GM19238 (cell line): ENCODE results near the gene ST14.
"Not testable (repeated sequence)": the region's sequence is repeated elsewhere in the genome, so short reads cannot be mapped to it uniquely, and the experiment has no call there.

ENCODE experiments used
- DNase-seq: peaks from one replicate; pipeline ENCODE4 v3.0.0; 2011; ENCODE audit warnings: low spot score; ENCODE audit not compliant: insufficient read length

ST14 gene

DNA sequence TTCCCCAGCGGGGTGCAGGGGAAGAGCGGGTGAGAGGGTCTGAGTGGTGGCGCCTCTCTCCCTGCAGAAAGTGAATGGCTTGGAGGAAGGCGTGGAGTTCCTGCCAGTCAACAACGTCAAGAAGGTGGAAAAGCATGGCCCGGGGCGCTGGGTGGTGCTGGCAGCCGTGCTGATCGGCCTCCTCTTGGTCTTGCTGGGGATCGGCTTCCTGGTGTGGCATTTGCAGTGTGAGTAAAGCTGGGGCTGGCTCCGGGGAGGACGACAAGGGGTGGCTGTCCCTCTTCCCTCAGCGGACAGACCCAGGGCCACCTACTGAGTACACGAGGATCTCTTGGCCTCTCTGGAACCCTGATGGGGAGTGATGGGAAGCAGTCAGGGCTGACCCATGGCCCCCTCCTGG lies 28.5 kb downstream of the ST14 start:
- no peak for DNase-seq

DNA sequence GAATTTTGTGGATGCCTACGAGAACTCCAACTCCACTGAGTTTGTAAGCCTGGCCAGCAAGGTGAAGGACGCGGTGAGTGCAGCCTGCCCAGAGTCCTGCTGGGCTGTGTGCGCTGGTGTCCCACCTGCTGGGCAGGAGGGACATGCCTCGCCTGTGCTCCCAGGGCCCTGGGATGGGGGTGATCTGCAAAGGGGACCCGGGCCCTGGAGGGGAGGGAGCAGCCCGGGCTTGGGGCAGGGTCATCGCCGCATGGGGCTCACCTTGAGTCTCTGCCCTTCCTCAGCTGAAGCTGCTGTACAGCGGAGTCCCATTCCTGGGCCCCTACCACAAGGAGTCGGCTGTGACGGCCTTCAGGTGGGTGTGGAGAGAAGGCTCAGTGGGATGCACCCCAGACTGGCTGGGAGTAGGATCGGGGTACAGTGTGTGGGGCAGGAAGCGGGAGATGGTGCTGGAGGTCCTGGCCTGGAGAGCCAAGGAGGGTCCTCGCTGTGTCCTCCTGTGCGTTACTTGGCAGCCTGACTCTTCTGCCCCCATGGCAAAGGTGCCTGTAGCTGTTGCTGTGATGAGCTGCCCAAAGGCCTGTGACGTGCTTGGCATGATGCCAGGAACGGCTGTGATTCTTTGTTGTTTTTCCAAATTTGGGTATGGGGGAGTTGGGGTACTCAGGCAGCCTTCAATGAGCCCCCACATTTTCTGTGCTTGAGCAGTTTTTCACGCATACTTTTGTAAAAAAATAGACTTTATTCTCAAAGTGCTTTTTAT lies 29.2 kb downstream of the ST14 start:
- no peak for DNase-seq

DNA sequence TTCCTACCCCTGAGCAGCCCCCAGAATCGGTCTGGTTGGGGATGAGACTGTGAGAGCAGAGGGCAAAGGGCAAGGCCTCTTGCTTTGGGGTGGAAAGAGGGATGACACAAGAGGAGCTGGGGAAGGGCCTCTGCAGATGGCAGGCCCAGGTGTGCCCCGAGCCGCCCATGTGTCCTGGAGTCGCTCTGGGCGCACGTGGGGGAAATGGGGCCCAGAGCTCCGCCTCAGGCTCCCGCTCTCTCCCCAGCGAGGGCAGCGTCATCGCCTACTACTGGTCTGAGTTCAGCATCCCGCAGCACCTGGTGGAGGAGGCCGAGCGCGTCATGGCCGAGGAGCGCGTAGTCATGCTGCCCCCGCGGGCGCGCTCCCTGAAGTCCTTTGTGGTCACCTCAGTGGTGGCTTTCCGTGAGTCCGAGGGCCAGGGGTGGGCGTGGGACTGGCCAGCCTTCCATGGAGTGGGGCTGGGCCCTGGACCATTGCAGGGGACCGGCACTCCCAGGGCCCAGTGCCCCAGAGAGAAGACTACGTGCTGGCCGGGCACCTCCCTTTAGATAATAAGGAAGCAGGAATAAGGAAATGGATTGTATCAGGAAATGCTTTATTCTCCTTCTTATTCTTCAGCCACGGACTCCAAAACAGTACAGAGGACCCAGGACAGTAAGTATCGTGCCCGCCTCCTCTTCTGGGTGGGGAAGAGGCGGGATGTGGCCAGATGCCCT lies 30.1 kb downstream of the ST14 start:
- DNase-seq: no peak

DNA sequence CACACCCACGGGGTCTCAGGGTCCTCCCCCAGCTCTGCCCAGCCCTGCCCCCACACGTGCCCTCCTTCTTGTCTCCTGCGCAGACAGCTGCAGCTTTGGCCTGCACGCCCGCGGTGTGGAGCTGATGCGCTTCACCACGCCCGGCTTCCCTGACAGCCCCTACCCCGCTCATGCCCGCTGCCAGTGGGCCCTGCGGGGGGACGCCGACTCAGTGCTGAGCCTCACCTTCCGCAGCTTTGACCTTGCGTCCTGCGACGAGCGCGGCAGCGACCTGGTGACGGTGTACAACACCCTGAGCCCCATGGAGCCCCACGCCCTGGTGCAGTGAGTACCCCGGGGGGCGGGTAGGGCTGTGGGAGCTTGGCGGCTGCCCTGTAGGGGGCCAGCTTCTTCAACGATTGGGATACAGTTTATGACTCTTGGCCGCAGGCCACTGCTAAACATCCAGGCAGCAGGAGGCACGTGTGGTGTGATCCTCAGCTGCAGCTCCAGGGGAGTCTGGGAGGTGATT lies 30.8 kb downstream of the ST14 start:
- DNase-seq: no peak

DNA sequence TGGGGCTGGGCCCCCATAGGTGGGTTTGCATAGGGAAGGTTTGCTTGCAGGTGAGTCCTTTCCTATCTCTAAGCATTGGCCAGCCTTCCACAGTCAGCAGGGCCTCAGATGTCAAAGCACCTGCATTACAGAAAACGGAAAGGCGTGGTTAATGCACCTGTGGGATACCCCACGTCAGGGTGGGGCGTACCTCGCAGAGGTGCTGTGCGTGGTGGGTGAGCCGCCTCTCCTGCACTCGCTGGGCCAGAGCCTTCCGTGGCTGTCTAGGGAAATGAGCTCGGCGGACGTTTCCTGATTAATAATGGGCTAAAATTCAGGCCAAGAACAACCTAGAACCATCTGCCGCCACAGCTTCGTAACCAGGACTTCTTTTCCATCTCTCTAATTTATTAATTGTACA lies 32.3 kb downstream of the ST14 start:
- no peak for DNase-seq

DNA sequence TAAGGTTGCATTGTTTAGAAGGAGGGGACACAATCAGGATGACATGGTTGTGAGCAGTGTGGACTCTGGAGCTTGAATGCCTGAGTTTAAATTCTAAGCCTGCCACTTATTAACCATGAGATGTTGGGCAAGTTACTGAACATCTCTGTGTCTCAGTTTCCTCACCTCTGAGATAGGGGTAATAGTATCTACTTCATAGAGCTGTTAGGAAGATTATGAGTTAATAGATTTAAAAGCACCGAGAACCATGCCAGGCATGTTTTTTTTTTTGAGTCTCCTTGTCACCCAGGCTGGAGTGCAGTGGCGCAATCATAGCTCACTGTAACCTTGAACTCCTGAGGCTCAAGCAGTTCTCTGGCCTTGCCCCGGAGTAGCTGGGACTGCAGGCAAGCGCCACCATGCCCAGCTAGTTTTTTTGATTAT lies 33.3 kb downstream of the ST14 start:
- no peak for DNase-seq

DNA sequence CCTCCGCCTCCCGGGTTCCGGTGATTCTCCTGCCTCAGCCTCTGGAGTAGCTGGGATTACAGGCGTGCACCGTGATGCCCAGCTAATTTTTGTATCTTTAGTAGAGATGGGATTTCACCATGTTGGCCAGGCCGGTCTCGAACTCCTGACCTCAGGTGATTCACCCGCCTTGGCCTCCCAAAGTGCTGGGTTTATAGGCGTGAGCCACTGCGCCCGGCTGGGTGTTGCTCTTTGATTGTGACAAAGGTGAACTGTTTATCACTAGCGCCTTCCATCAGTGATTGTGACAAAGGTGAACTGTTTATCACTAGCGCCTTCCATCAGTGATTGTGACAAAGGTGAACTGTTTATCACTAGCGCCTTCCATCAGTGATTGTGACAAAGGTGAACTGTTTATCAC lies 34.0 kb downstream of the ST14 start:
- not testable (repeated sequence) for DNase-seq

DNA sequence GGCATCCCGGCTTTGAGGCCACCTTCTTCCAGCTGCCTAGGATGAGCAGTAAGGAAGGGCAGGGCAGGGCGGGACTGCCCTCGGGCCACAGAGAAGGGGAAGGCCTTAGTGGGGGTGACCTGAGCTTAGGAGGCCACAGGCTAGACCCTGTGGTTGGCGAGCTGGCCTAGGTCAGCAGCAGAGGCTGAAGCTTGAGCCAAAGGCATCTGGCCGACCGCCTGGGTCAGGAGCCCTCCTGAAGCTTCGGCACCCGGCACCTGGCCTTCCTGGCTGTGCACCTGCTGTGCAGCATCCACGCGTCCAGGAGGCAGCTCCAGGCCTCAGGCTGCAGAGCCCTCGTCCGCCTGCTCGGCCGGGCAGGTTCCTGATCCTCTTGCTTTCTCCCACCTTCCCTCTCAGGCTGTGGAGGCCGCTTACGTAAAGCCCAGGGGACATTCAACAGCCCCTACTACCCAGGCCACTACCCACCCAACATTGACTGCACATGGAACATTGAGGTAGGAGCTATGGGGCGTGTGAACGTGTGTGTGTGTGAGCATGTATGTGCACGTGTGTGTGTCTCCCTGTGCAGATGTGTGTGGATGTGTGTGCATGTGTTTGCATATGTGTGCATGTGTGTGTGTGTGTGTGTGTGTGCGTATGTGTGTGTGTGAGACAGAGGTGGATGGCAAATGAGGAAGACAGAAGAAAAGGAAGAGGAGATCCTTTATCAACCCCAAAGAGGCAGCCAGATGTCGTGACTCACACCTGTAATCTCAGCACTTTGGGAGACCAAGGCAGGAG lies 34.9 kb downstream of the ST14 start:
- DNase-seq: no peak

DNA sequence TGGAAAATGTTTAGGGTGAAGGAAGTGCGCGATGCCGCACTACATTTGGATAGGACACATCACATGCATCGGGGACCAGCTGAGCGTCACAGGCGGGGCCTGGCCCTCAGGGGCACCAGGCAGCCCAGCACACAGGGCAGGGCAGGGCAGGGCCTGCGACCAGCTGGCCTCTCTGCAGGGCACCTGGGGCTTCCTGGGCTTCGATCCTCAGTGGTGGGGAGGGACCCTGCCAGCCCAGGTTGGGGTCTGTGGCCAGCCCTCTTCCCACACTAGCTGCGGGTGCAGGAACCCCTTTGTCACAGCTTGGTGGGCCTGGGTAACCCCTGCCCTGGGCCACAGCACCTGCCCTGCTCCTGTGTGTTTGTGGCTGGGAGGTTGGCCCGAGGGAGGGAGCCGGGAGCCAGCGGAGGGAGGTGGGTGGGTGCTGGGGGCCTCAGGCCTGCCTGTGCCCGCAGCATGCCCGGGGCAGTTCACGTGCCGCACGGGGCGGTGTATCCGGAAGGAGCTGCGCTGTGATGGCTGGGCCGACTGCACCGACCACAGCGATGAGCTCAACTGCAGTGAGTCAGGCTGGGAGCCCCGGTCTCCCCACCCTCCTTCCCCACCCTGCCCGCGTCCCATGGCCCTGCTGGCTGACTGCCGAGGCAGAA lies 37.9 kb downstream of the ST14 start:
- DNase-seq: no peak

DNA sequence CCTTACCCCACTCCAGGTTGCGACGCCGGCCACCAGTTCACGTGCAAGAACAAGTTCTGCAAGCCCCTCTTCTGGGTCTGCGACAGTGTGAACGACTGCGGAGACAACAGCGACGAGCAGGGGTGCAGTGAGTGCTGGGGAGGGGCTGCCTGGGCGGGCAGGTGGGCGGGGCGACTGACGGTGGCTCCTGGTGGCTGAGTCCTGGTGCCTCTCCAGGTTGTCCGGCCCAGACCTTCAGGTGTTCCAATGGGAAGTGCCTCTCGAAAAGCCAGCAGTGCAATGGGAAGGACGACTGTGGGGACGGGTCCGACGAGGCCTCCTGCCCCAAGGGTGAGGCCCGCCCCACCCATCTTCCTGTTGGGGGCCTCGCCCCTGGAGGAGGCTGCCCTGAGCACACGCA lies 38.7 kb downstream of the ST14 start:
- no peak for DNase-seq

DNA sequence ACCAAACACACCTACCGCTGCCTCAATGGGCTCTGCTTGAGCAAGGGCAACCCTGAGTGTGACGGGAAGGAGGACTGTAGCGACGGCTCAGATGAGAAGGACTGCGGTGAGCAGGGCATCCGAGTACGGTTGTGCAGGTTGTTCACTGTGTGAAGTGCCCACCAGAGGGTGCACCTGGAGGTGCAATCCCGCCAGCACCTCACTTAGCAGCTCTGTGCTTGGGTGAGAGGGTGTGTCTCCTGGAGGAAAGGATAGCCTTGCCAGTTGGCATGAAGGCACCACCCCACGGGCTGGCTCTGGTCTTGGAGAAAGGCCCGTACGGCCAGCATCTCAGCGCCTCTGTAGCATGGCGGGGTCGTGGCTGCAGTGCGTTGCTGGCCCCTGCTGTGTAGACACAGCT lies 39.4 kb downstream of the ST14 start:
- no peak for DNase-seq

DNA sequence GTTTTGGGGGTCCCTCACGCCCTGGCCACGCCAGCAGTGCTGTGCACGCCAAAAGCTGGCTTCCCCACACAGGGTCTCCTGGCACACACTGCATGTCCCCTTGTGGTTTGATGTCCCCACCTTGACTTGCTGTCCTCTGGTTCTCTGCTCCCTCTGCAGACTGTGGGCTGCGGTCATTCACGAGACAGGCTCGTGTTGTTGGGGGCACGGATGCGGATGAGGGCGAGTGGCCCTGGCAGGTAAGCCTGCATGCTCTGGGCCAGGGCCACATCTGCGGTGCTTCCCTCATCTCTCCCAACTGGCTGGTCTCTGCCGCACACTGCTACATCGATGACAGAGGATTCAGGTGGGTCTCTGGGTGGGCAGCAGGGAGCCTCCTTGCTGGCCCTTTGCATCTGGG lies 40.2 kb downstream of the ST14 start:
- DNase-seq: no peak

DNA sequence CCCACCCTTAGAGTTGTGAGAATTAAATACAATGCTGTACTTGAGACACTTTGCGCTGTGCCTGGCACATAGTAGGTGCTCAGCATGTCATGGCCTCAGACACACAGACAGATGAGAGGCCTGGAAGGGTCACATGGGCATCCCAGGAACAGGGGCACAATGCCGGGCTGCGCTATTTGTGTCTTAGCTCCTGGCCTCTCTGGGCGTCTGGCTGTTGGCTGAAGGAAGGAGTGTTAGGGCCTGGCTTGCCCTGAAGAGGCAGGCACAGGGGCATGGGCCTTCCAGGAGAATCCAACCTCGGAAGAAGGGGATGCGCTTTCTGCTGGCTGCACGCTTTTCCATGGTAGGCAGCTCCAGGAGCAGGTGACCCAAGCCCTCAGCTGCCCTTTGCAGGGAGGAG lies 41.4 kb downstream of the ST14 start:
- no peak for DNase-seq

DNA sequence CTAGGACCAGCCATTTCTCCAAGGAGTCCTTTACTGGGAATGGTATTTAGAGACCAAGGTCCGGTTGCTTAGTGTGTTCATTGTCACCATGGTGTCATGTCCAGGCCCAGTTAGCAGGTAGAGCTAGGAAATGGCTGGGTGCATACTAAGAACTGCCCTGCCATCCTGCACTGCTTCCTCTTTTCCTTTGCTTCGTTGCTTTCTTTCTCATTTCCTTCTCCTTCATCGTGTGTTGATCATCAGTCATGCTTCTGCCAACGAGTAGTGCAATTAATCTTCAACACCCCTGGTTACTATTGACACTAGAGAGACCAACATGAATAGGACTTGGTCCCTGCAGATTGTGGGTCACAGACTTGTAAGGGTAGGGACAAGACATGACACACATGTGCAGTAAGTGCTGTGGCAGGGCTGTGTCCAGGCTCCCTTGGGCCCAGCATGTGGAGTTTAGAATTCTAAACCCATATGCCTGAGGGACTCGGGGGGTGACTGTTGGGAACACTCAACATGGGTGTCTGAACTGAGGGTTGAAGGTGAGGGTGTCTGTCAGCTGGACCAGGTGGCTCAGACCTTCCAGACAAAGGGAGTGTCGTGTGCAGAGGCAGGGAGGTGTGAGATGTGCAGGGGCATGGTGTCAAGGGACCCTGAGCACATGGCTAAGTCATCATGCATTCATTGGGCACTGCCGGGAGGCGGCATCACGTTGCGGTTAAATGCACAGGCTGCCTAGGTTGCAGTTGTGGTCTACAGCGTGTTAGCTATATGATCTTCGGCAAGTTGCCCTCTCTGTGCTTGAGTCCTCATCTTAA lies 42.6 kb downstream of the ST14 start:
- no peak for DNase-seq

DNA sequence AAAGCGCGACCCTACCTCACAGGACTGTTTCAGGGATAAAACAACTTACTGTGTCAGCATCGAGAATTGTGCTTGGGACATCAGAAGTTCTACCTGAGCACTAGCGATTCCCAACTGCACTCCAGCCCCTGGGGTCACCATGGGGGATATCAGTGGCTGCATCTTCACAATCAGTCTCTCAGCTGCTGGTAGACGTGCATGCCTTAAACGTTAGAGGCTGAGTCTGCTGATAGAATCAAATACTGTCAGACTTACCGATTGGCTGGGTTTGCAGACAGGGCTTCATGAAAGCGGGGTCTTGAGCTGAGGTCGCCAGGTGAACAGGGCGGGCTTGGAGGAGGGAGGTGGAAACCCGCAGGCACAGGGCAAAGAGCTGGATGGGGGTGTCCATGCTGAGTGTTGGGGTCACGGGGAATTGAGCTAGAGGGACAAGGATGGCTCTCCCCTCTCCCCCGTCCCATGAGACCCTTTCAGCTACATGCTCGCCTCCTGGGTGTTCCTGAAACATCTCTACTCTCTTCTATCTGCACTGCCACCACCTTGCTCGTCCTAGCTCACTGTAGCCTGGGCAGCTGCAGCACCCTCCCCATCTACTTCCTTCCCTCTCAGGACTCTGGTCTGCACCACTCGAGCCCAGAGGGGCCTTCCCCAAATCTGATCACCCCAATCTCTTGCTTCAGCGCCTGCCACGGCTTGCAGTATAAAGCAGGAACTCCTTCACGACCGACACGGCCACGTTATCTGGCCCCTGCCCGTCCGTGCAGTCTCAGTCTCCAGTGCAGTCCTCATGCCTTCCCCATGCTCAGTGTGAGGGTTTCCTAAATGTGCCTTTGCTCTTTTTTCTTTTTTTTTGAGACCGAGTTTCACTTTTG lies 43.5 kb downstream of the ST14 start:
- no peak for DNase-seq

DNA sequence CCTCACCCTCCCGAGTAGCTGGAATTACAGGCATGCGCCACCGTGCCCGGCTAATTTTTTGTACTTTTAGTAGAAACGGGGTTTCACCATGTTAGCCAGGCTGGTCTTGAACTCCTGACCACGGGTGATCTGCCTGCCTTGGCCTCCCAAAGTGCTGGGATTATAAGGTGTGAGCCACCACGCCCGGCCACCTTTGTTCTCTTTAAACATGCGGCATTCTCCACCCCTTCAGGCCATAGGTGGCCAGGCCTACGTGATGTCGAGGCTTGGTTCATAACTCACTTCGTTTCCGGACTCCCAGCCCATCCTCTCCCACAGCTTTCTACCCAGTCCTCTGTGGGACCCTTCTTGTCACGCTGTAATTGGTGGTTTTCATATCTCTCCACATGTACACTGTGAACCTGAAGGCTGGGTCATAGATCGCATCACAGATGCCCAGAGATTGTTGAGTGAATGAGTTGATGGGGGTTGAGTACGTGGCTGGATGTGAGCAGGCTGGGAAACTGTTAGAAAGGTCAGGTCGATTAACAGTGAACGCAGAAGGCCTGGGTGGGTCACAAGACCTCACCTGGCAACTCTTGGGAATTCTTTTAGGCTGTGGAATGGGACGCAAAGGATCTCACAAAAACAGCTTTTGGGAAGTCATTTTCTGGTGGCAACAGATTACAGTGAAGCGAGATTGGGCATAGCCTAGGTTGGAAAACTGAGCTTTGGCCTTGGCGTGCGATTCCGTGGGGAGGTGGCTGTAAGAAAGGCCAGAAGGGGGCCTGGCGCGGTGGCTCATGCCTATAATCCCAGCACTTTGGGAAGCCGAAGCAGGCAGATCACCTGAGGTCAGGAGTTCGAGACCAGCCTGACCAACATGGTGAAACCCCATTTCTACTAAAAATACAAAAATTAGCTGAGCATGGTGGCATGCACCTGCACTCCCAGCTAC lies 44.5 kb downstream of the ST14 start:
- no peak for DNase-seq

DNA sequence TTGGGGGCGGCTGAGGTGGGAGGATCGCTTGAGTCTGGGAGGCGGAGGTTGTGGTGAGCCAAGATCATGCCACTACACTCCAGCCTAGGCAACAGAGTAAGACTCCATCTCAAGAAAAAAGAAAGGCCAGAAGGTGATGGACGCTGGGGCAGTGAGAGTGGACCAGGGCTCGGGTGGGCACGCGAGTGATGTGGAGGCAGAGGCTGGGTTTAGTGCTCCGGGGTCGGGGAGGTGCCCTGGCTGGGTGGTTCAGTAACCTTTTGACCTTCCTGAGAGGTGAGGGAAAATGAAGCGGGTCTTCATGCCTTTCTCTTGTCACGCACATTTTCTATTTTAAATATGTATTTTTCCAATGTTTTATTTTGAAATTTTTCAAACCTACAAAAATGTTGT lies 45.1 kb downstream of the ST14 start:
- DNase-seq: no peak

DNA sequence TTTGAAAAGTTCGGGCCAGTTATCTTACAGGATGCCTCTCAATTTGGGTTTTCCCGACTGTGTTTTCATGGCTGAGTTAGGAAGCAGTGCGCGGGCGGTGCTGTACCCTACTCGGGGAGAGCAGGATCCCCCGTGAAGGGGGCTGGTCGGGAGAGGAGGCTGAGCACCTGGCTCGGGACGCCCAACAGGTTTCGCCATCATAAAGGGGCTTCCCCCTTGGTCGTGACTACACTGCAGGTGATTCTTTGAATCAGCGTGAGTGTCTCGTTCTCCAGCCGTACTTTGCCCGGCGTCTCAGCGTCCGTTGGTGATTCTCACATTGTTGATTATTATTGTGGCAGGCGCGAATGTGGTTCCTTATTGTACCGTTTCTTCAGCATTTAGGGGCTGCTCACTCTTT lies 46.6 kb downstream of the ST14 start:
- DNase-seq: no peak
